Measurements from ENCODE around the gene EIF4EBP2.

- TF ChIP-seq, protein P1, sequence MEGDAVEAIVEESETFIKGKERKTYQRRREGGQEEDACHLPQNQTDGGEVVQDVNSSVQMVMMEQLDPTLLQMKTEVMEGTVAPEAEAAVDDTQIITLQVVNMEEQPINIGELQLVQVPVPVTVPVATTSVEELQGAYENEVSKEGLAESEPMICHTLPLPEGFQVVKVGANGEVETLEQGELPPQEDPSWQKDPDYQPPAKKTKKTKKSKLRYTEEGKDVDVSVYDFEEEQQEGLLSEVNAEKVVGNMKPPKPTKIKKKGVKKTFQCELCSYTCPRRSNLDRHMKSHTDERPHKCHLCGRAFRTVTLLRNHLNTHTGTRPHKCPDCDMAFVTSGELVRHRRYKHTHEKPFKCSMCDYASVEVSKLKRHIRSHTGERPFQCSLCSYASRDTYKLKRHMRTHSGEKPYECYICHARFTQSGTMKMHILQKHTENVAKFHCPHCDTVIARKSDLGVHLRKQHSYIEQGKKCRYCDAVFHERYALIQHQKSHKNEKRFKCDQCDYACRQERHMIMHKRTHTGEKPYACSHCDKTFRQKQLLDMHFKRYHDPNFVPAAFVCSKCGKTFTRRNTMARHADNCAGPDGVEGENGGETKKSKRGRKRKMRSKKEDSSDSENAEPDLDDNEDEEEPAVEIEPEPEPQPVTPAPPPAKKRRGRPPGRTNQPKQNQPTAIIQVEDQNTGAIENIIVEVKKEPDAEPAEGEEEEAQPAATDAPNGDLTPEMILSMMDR (IDR thresholded peaks at IDR 0.05) = no peak
- TF ChIP-seq, protein P2, sequence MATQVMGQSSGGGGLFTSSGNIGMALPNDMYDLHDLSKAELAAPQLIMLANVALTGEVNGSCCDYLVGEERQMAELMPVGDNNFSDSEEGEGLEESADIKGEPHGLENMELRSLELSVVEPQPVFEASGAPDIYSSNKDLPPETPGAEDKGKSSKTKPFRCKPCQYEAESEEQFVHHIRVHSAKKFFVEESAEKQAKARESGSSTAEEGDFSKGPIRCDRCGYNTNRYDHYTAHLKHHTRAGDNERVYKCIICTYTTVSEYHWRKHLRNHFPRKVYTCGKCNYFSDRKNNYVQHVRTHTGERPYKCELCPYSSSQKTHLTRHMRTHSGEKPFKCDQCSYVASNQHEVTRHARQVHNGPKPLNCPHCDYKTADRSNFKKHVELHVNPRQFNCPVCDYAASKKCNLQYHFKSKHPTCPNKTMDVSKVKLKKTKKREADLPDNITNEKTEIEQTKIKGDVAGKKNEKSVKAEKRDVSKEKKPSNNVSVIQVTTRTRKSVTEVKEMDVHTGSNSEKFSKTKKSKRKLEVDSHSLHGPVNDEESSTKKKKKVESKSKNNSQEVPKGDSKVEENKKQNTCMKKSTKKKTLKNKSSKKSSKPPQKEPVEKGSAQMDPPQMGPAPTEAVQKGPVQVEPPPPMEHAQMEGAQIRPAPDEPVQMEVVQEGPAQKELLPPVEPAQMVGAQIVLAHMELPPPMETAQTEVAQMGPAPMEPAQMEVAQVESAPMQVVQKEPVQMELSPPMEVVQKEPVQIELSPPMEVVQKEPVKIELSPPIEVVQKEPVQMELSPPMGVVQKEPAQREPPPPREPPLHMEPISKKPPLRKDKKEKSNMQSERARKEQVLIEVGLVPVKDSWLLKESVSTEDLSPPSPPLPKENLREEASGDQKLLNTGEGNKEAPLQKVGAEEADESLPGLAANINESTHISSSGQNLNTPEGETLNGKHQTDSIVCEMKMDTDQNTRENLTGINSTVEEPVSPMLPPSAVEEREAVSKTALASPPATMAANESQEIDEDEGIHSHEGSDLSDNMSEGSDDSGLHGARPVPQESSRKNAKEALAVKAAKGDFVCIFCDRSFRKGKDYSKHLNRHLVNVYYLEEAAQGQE (IDR thresholded peaks at IDR 0.05) = no peak
- no peak for TF ChIP-seq CBX2 (IDR thresholded peaks at IDR 0.05; ENCODE audit: borderline replicate concordance, low read depth)
- no peak for TF ChIP-seq RCOR1 (IDR thresholded peaks at IDR 0.05; ENCODE audit: low read depth, low read length)
- TF ChIP-seq MYC (IDR thresholded peaks at IDR 0.05; ENCODE audit: borderline replicate concordance, low read length) = no peak
- no peak for TF ChIP-seq EP300 (IDR thresholded peaks at IDR 0.05)
- no peak for TF ChIP-seq JUNB (IDR thresholded peaks at IDR 0.05)
- no peak for TF ChIP-seq JUN (IDR thresholded peaks at IDR 0.05)
- no peak for TF ChIP-seq RFX5 (IDR thresholded peaks at IDR 0.05)
- TF ChIP-seq SMC3 (IDR thresholded peaks at IDR 0.05) = no peak
- TF ChIP-seq HOXB5 (CRISPR knock-in tag; IDR thresholded peaks at IDR 0.05) = no peak
Observed at GRCh38 chr10:70404787-70405036, 767 bp downstream of the EIF4EBP2 start.
